Sigmoid colon (tissue), 7 donors: Measurements from ENCODE around the gene FOXQ1. TPM values are rescaled to one million over a fixed set of nuclear protein-coding genes. Genes with fewer than 3 reads are reported as not detected.

Experiments used
- DNase-seq: peaks from one replicate; pipeline ENCODE4 v3.0.0-alpha.2; 2019
- H3K27ac ChIP-seq, 4 donors: fragments of 200-600 bp; sonication (generic); one replicate each; pipeline ENCODE4 v1.5.1; 2016 to 2019; ENCODE audit warnings: mild to moderate bottlenecking in 1 of 4
- H3K27me3 ChIP-seq, 3 donors: fragments of 200-600 bp; sonication (generic); one replicate each; pipeline ENCODE4 v1.5.1; 2019; ENCODE audit warnings: mild to moderate bottlenecking in 1 of 3
- H3K36me3 ChIP-seq, 4 donors: fragments of 200-600 bp; sonication (generic); one replicate each; pipeline ENCODE4 v1.5.1; 2016 to 2019
- H3K4me1 ChIP-seq, 4 donors: fragments of 200-600 bp; sonication (generic); one replicate each; pipeline ENCODE4 v1.5.1; 2017 to 2019
- H3K4me3 ChIP-seq, 4 donors: fragments of 200-600 bp; sonication (generic); one replicate each; pipeline ENCODE4 v1.5.1; 2017 to 2019; ENCODE audit warnings: mild to moderate bottlenecking in 2 of 4, moderate library complexity in 1 of 4
- H3K9me3 ChIP-seq, 4 donors: fragments of 200-600 bp in 3 of 4; sonication (generic) in 3 of 4; one replicate each; pipeline versions ENCODE4 v1.5.1 to v1.6.1; 2013 to 2019
- EP300 ChIP-seq, 4 donors: sonication (generic); formaldehyde crosslinking; IDR thresholded peaks; one replicate each; pipeline ENCODE4 v1.6.1; 2017; ENCODE audit warnings: antibody characterized with exemption in 4 of 4
- POLR2A ChIP-seq, 2 donors: fragments of 450-650 bp; IDR thresholded peaks; one replicate each; pipeline ENCODE4 v1.6.1; 2016; ENCODE audit warnings: antibody characterized with exemption in 2 of 2, mild to moderate bottlenecking in 2 of 2, moderate library complexity in 2 of 2
- POLR2AphosphoS5 ChIP-seq, 4 donors: sonication (generic); formaldehyde crosslinking; IDR thresholded peaks; one replicate each; pipeline ENCODE4 v1.6.1; 2017; ENCODE audit warnings: antibody characterized with exemption in 4 of 4
- WGBS, 2 donors: extraction: QIAGEN DNeasy Blood & Tissue Kit; methylation state at CpG; one replicate each; pipeline ENCODE4 v1.1.7; 2013; 5-methylcytosine and 5-hydroxymethylcytosine counted together
- intact Hi-C: fragments of 100-400 bp; cut with DNase I; formaldehyde crosslinking; loops from one replicate; pipeline ENCODE4 v1.15.1; 2023
- polyA plus RNA-seq, 3 donors: library from polyadenylated mRNA; stranded (reverse); fragments of 200-250 nt; gene quantifications; one replicate each; pipeline ENCODE4 v1.2.3, GENCODE V29; 2013
- total RNA-seq, 4 donors: library from RNA; depleted of rRNA; stranded (reverse); fragments of >200 nt; gene quantifications; one replicate each; pipeline ENCODE4 v1.1.0, GENCODE V29; 2016
- TF ChIP-seq, protein P1 (sequence below), 4 experiments: fragments of 450-650 bp in 3 of 4; fragments of 200-600 bp in 1 of 4; IDR thresholded peaks; one replicate each; pipeline ENCODE4 v1.5.1; 2016 to 2019; ENCODE audit warnings: antibody characterized with exemption in 4 of 4, mild to moderate bottlenecking in 3 of 4, moderate library complexity in 2 of 4
- donor health status: healthy with polysubstance abuse.
- donor health status: Bipolar disorder and iron deficiency.
- donor health status: healthy.

Gene FOXQ1
- total and polyA plus RNA-seq, 7 donors, result 0.33 to 0.60 (median 0.34) TPM; not detected in 4

DNA sequence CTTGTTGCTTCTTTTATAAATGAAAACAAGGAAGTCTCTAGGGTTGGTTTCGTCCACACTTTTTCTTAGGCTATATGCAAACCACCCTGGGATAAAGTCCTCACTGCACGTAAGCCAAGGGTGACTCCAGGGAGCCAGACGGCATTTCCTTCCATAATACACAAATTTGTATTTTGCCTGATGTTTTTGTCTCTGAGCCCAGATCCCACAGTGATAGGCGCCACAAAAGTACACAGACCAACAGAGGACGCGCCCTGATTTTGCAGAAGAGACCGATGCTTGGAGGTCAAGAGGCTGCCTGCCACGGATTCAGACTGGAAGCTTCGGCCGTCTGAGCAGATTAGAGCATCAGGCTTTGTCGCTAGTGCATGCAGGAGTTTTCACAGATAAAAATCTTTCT lies 22.8 kb downstream of the FOXQ1 start:
- H3K4me3 ChIP-seq, result no peak overlapping the region
- DNase-seq, result no peak
- TF ChIP-seq POLR2AphosphoS5 (IDR thresholded peaks at IDR 0.05) (no peak), POLR2A (IDR thresholded peaks at IDR 0.05) (no peak), EP300 (IDR thresholded peaks at IDR 0.05) (no peak)
- TF ChIP-seq, protein P1, sequence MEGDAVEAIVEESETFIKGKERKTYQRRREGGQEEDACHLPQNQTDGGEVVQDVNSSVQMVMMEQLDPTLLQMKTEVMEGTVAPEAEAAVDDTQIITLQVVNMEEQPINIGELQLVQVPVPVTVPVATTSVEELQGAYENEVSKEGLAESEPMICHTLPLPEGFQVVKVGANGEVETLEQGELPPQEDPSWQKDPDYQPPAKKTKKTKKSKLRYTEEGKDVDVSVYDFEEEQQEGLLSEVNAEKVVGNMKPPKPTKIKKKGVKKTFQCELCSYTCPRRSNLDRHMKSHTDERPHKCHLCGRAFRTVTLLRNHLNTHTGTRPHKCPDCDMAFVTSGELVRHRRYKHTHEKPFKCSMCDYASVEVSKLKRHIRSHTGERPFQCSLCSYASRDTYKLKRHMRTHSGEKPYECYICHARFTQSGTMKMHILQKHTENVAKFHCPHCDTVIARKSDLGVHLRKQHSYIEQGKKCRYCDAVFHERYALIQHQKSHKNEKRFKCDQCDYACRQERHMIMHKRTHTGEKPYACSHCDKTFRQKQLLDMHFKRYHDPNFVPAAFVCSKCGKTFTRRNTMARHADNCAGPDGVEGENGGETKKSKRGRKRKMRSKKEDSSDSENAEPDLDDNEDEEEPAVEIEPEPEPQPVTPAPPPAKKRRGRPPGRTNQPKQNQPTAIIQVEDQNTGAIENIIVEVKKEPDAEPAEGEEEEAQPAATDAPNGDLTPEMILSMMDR (IDR thresholded peaks at IDR 0.05), result no peak
- WGBS, 2 donors, result 12 to 46% methylated on average over 11 of the region's 11 CpGs
- H3K27me3 ChIP-seq, result no peaks in the 10 kb centered on the region
- intact Hi-C loops, result no loop called here
- H3K27ac ChIP-seq, result peak overlapping the region in 2 of 4 donors; percentile 7 to 66
- H3K4me1 ChIP-seq, result peaks cover 0 to 4% (median 0%) of the 10 kb centered on the region in 4 donors
- H3K9me3 ChIP-seq, result peaks cover 0 to 1% (median 0%) of the 10 kb centered on the region in 4 donors
- no peaks in the 10 kb centered on the region for H3K36me3 ChIP-seq

DNA sequence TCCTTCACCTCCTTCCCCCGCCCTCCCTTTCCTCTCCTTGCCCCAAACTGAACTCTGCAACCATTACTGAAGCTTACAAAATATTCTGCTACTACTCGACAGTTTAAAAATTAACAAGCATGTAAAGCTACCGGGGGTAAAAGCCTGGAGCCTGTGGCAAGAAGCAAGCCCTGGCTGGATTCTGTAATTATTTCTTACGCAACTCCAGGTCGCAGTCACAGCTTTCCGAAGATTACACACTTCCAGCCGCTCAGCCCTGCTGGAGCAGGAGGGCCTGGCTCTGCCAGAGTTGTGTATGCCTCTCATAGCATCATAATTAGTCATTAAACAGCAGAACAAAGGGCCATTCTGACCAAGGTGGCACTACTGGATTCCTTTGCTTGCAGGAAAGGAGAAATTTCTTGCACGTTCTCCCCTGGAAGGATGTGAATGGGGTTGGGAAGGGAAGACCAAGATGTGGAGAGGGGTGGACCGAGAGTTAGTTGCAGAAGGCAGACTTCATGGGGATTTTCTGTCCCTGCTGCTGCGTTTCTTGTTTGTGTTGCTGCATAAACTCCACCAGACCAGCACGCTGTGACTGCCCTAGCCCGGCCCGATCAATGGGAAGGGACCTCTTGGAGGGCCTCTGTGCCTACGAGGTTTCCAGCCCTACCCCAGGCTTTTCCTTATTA lies 23.6 kb downstream of the FOXQ1 start:
- intact Hi-C loops, result no loop called here
- 9 to 56% methylated on average over 14 of the region's 14 CpGs for WGBS, 2 donors
- H3K27ac ChIP-seq, result peak overlapping the region; percentile 7 to 66 (median 29)
- peaks cover 0 to 4% (median 0%) of the 10 kb centered on the region in 4 donors for H3K4me1 ChIP-seq
- H3K27me3 ChIP-seq, result no peaks in the 10 kb centered on the region
- DNase-seq, result no peak
- H3K4me3 ChIP-seq, result no peak overlapping the region
- TF ChIP-seq, protein P1 (IDR thresholded peaks at IDR 0.05), result no peak
- TF ChIP-seq POLR2A (IDR thresholded peaks at IDR 0.05), result no peak
- TF ChIP-seq EP300 (IDR thresholded peaks at IDR 0.05), result no peak
- TF ChIP-seq POLR2AphosphoS5 (IDR thresholded peaks at IDR 0.05), result no peak
- H3K36me3 ChIP-seq, result no peaks in the 10 kb centered on the region
- no peaks in the 10 kb centered on the region for H3K9me3 ChIP-seq

DNA sequence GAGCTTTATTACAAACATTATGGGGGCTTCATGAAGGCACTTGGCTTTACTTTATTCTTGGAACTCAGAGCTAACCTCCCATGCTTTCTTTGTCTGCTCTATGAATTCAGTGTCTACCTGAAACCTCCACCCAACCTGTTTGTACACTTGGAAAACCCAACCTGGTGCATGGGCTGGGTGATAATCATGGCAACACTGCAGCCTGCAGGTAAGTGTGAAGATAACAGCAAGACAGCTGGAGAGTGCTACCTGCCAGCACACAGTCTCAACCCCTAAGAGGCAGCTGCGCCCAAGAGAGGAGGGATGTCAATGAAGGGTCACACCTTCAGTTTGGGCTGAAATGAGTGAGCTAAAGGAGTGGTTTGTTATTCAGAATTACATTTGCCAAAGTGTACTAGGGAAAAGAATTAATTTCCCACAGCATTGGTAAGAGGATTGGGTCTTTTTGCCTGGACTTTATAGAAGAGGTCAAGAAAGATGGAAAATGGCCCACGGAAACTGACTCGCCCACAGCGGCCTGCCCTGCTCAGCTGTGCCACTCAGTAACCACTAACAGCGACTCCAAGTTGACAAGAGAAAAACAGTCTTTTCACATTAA lies 24.4 kb downstream of the FOXQ1 start:
- no peaks in the 10 kb centered on the region for H3K27me3 ChIP-seq
- H3K4me1 ChIP-seq, result peaks cover 0 to 4% (median 0%) of the 10 kb centered on the region in 4 donors
- WGBS, 2 donors, result 60 to 77% methylated on average over 5 of the region's 5 CpGs
- no peak for DNase-seq
- no peaks in the 10 kb centered on the region for H3K9me3 ChIP-seq
- peak overlapping the region in 1 of 4 donors; percentile 66 for H3K27ac ChIP-seq
- H3K36me3 ChIP-seq, result no peaks in the 10 kb centered on the region
- TF ChIP-seq, protein P1 (IDR thresholded peaks at IDR 0.05), result peak in 1 of 4 experiments; percentile 12
- TF ChIP-seq POLR2AphosphoS5 (IDR thresholded peaks at IDR 0.05), result no peak
- intact Hi-C loops, result no loop called here
- H3K4me3 ChIP-seq, result no peak overlapping the region

DNA sequence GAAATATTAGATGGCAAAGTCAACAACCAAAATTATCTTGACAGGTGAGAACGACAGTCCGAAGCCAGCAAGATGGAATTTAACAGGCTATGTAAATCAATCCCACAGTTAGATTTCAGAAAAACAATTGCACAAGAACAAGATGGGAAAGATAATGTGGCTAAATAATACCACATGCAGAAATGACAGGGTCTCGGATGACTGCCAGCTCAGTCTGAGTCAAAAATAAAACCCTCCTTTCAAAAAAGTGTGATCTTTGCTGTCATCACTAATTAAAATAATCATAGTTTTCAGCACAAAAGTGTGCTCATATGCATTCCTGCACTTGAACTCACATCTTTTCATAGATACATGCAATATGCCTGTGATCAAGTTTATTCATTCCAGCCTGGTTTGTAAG lies 25.9 kb downstream of the FOXQ1 start:
- Histone ChIP-seq H3K9me3 (no peaks in the 10 kb centered on the region), H3K27ac (no peak overlapping the region), H3K4me1 (peaks cover 0 to 4% (median 0%) of the 10 kb centered on the region in 4 donors), H3K27me3 (no peaks in the 10 kb centered on the region), H3K4me3 (no peak overlapping the region), H3K36me3 (no peaks in the 10 kb centered on the region)
- no peak for TF ChIP-seq POLR2AphosphoS5 (IDR thresholded peaks at IDR 0.05)
- TF ChIP-seq, protein P1 (IDR thresholded peaks at IDR 0.05), result no peak
- no peak for TF ChIP-seq POLR2A (IDR thresholded peaks at IDR 0.05)
- WGBS, 2 donors, result 87 to 94% methylated on average over 3 of the region's 3 CpGs
- intact Hi-C loops, result no loop called here
- no peak for DNase-seq
